ENCODE results near the gene B3GALNT2.

- no peak for TF ChIP-seq CTCF (IDR thresholded peaks at IDR 0.05)
- TF ChIP-seq POLR2AphosphoS5 (IDR thresholded peaks at IDR 0.05), result peak; percentile 31
These were observed 23.1 kb upstream of the B3GALNT2 start for GRCh38 chr1:235527196-235527814.

All from prostate gland (tissue), 2 donors.